Measurements from ENCODE around the gene C4orf50.

Gene C4orf50

GRCh38 chr4:6041800-6042199 is 23.6 kb upstream of the C4orf50 start:
- in situ Hi-C loops (cut with MboI; ENCODE audit: low pct_unique_long_range_greater_than_20kb, low sequenced_read_pairs, unreplicated experiment): no loop called here
- no peak for TF ChIP-seq CTCF (IDR thresholded peaks at IDR 0.05; ENCODE audit: extremely low read depth, insufficient read depth, missing control alignments)
- no peak for DNase-seq (ENCODE audit: low spot score)

DNA sequence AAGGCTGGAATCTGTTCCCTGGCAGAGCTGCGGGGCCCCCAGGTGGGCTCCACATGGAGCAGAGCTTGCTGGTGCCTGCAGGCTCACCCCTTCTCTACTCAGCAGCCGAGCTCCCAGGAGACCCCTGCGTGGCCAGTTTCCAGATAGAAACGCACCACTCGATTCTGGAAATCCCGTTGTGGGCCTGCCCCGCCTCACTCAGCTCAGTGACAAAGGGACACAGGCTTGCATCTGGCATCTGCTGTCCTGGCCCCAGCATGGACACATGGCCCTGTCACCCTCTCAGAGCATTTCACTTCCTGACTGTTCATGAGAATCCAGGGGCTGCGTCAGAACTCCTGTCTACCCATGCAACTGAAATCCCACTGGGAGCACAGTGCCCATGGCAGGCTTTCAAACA is 20.5 kb upstream of the C4orf50 start:
- no peak for DNase-seq (ENCODE audit: low spot score)
- TF ChIP-seq CTCF (IDR thresholded peaks at IDR 0.05; ENCODE audit: extremely low read depth, insufficient read depth, missing control alignments): no peak
- in situ Hi-C loops (cut with MboI; ENCODE audit: low pct_unique_long_range_greater_than_20kb, low sequenced_read_pairs, unreplicated experiment): no loop called here

GRCh38 chr4:6035786-6036185 is 17.6 kb upstream of the C4orf50 start:
- DNase-seq (ENCODE audit: low spot score): no peak
- in situ Hi-C loops (cut with MboI; ENCODE audit: low pct_unique_long_range_greater_than_20kb, low sequenced_read_pairs, unreplicated experiment): no loop called here
- TF ChIP-seq CTCF (IDR thresholded peaks at IDR 0.05; ENCODE audit: extremely low read depth, insufficient read depth, missing control alignments): no peak

DNA sequence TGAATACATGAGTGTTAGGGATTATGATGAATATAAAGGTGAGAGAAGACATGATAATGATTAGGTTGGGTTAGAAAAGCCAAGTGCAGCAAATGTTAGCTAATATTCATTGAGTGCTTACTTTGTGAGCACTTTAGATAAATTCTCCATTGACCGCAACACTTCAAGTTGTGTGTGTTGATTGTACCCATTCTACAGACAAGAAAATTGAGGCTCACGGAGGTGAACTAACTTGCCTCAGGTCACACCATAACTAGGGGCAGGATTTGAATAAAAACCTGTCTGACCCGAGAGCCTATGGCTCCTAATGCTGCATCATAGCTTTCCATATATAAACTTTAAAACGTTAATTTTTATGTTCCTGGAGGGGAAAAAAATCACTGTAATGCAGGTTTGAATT is 15.2 kb upstream of the C4orf50 start:
- in situ Hi-C loops (cut with MboI; ENCODE audit: low pct_unique_long_range_greater_than_20kb, low sequenced_read_pairs, unreplicated experiment): no loop called here
- no peak for DNase-seq (ENCODE audit: low spot score)
- no peak for TF ChIP-seq CTCF (IDR thresholded peaks at IDR 0.05; ENCODE audit: extremely low read depth, insufficient read depth, missing control alignments)

DNA sequence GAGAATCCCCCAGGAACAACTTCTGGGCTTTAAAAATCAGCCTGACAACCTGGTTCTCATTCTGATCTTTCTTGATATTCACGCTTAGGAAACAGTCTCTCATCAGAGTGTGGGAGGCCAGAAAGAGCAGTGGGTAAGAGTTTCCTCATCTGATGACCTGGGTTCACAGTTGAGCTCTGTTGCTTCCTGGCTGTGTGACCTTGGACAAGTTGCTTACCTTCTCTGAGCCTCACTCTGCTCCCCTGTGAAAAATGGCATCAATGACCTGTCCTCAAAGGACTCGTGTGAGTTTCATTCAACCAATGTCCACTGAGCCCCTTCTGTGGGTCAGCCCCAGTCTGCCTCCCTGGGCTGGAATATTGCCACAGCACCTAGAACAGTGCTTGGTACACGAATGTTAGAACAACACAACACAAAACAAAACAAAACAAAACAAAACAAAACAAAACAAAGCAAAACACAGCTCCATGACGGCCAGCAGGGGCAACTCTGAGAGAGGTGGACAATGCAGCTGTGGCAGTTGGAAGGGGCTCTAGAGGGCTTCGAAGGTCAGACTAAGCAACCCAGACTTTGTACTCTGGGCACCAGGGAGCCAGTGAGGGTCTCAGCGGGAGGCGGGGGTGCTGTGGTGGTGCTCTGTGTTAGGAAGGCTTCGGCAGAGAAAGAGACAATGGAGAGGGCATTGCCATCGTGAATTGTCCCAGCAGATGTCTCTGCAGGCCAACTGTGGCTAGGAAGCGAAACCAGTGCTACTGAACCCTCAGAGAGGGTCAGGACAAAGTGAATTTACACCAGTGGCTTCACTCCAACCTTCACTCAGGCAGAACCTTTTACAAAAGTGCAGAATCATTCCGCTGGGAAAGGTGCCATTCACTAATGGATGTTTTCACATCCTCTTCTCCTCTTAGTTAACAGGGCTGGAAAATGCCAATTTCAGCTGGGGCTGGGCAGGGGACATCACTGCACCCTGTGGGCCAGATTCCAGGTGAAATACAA is 14.3 kb upstream of the C4orf50 start:
- no peak for DNase-seq (ENCODE audit: low spot score)
- in situ Hi-C loops (cut with MboI; ENCODE audit: low pct_unique_long_range_greater_than_20kb, low sequenced_read_pairs, unreplicated experiment): no loop called here
- TF ChIP-seq CTCF (IDR thresholded peaks at IDR 0.05; ENCODE audit: extremely low read depth, insufficient read depth, missing control alignments): no peak

GRCh38 chr4:6031846-6032245 is 13.6 kb upstream of the C4orf50 start:
- in situ Hi-C loops (cut with MboI; ENCODE audit: low pct_unique_long_range_greater_than_20kb, low sequenced_read_pairs, unreplicated experiment): no loop called here
- no peak for TF ChIP-seq CTCF (IDR thresholded peaks at IDR 0.05; ENCODE audit: extremely low read depth, insufficient read depth, missing control alignments)
- no peak for DNase-seq (ENCODE audit: low spot score)
